Measurements from ENCODE around the gene FOXC1. TPM values are rescaled to one million over a fixed set of nuclear protein-coding genes. Genes with fewer than 3 reads are reported as not detected.

FOXC1 gene
- total RNA-seq, 1 donor from 2014 or later: 2.9 TPM

- Mint-ChIP-seq H3K27ac (ENCODE audit: unreplicated experiment) (no peak overlapping the region), H3K27me3 (ENCODE audit: low read depth, unreplicated experiment) (peaks cover 69% of the 10 kb centered on the region)
- H3K4me3 ChIP-seq (ENCODE audit: insufficient read depth, low read depth, low read length): no peak overlapping the region
These were observed 12.6 kb downstream of the FOXC1 start for GRCh38 chr6:1622220-1622850.

GRCh38 chr6:1622851-1623768, 13.4 kb downstream of the FOXC1 start:
- Histone ChIP-seq H3K9me3 (ENCODE audit: insufficient read depth, low read depth, low read length) (no peaks in the 10 kb centered on the region), H3K27me3 (ENCODE audit: insufficient read depth, low read length) (peaks cover 84% of the 10 kb centered on the region), H2AFZ (ENCODE audit: low read depth, low read length) (no peak overlapping the region), H3K27ac (ENCODE audit: low read depth, low read length) (no peak overlapping the region), H3K4me3 (ENCODE audit: insufficient read depth, low read depth, low read length) (no peak overlapping the region), H3K9ac (ENCODE audit: low read length) (no peak overlapping the region), H3K36me3 (ENCODE audit: insufficient read depth, low read length) (no peaks in the 10 kb centered on the region), H3K79me2 (ENCODE audit: insufficient read depth, low read length) (peaks cover 2% of the 10 kb centered on the region), H3K4me1 (ENCODE audit: insufficient read depth, low read length) (peaks cover 8% of the 10 kb centered on the region), H3K4me2 (ENCODE audit: low read length) (peak overlapping the region; percentile 96), H4K20me1 (ENCODE audit: insufficient read depth, low read length) (peaks cover 24% of the 10 kb centered on the region)
- no peak for TF ChIP-seq EZH2 (IDR thresholded peaks at IDR 0.05; ENCODE audit: insufficient read depth, low read length)
- H3K36me3 Mint-ChIP-seq (ENCODE audit: low read depth, unreplicated experiment): peaks cover 2% of the 10 kb centered on the region
- H3K27ac Mint-ChIP-seq (ENCODE audit: unreplicated experiment): no peak overlapping the region
- DNase-seq (ENCODE audit: low read depth) (no peak), FAIRE-seq (no peak)
- peak overlapping the region; percentile 78 for H3K4me3 Mint-ChIP-seq (ENCODE audit: unreplicated experiment)
- peaks cover 15% of the 10 kb centered on the region for H3K9me3 Mint-ChIP-seq (ENCODE audit: unreplicated experiment)
- no peaks in the 10 kb centered on the region for H3K4me1 Mint-ChIP-seq (ENCODE audit: low read depth, unreplicated experiment)
- peaks cover 69% of the 10 kb centered on the region for H3K27me3 Mint-ChIP-seq (ENCODE audit: low read depth, unreplicated experiment)

More at GRCh38 chr6:1622220-1622850, 12.6 kb downstream of the FOXC1 start:
- no peaks in the 10 kb centered on the region for H3K9me3 ChIP-seq (ENCODE audit: insufficient read depth, low read depth, low read length)
- no peak overlapping the region for H3K9ac ChIP-seq (ENCODE audit: low read length)
- no peaks in the 10 kb centered on the region for H3K36me3 ChIP-seq (ENCODE audit: insufficient read depth, low read length)
- peaks cover 2% of the 10 kb centered on the region for H3K79me2 ChIP-seq (ENCODE audit: insufficient read depth, low read length)
- H4K20me1 ChIP-seq (ENCODE audit: insufficient read depth, low read length): peaks cover 24% of the 10 kb centered on the region
- H3K4me1 ChIP-seq (ENCODE audit: insufficient read depth, low read length): peaks cover 8% of the 10 kb centered on the region
- no peak overlapping the region for H3K27ac ChIP-seq (ENCODE audit: low read depth, low read length)
- DNase-seq (ENCODE audit: low read depth): no peak
- peaks cover 19% of the 10 kb centered on the region for H3K9me3 Mint-ChIP-seq (ENCODE audit: unreplicated experiment)
- H3K36me3 Mint-ChIP-seq (ENCODE audit: low read depth, unreplicated experiment): peaks cover 2% of the 10 kb centered on the region
- TF ChIP-seq EZH2 (IDR thresholded peaks at IDR 0.05; ENCODE audit: insufficient read depth, low read length): no peak
- no peak overlapping the region for H3K4me2 ChIP-seq (ENCODE audit: low read length)
- peaks cover 80% of the 10 kb centered on the region for H3K27me3 ChIP-seq (ENCODE audit: insufficient read depth, low read length)
- FAIRE-seq: no peak
- H3K4me1 Mint-ChIP-seq (ENCODE audit: low read depth, unreplicated experiment): no peaks in the 10 kb centered on the region
- no peak overlapping the region for H2AFZ ChIP-seq (ENCODE audit: low read depth, low read length)
- H3K4me3 Mint-ChIP-seq (ENCODE audit: unreplicated experiment): no peak overlapping the region

DNA sequence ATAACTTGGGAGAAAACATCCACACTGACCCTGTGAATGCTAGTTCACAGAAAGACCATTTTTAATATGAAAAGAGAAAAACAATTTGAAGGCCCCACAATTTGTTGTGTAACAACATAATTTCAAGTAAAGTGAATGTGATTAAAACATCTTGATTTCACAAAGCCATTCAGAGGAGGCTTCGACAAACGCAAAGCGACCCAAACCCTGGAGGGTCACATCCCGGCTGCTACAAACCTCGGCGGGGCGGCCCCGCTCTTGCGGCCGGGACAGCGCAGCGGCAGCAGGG, 14.0 kb downstream of the FOXC1 start:
- Mint-ChIP-seq H3K36me3 (ENCODE audit: low read depth, unreplicated experiment) (peaks cover 2% of the 10 kb centered on the region), H3K27me3 (ENCODE audit: low read depth, unreplicated experiment) (peaks cover 69% of the 10 kb centered on the region), H3K27ac (ENCODE audit: unreplicated experiment) (no peak overlapping the region), H3K4me3 (ENCODE audit: unreplicated experiment) (peak overlapping the region; percentile 78), H3K4me1 (ENCODE audit: low read depth, unreplicated experiment) (no peaks in the 10 kb centered on the region), H3K9me3 (ENCODE audit: unreplicated experiment) (peaks cover 11% of the 10 kb centered on the region)
- peaks cover 24% of the 10 kb centered on the region for H4K20me1 ChIP-seq (ENCODE audit: insufficient read depth, low read length)
- H3K9ac ChIP-seq (ENCODE audit: low read length): no peak overlapping the region
- H3K27me3 ChIP-seq (ENCODE audit: insufficient read depth, low read length): peaks cover 86% of the 10 kb centered on the region
- no peaks in the 10 kb centered on the region for H3K36me3 ChIP-seq (ENCODE audit: insufficient read depth, low read length)
- H2AFZ ChIP-seq (ENCODE audit: low read depth, low read length): no peak overlapping the region
- H3K9me3 ChIP-seq (ENCODE audit: insufficient read depth, low read depth, low read length): no peaks in the 10 kb centered on the region
- peak; percentile 51 for TF ChIP-seq EZH2 (IDR thresholded peaks at IDR 0.05; ENCODE audit: insufficient read depth, low read length)
- TF ChIP-seq, protein P1, sequence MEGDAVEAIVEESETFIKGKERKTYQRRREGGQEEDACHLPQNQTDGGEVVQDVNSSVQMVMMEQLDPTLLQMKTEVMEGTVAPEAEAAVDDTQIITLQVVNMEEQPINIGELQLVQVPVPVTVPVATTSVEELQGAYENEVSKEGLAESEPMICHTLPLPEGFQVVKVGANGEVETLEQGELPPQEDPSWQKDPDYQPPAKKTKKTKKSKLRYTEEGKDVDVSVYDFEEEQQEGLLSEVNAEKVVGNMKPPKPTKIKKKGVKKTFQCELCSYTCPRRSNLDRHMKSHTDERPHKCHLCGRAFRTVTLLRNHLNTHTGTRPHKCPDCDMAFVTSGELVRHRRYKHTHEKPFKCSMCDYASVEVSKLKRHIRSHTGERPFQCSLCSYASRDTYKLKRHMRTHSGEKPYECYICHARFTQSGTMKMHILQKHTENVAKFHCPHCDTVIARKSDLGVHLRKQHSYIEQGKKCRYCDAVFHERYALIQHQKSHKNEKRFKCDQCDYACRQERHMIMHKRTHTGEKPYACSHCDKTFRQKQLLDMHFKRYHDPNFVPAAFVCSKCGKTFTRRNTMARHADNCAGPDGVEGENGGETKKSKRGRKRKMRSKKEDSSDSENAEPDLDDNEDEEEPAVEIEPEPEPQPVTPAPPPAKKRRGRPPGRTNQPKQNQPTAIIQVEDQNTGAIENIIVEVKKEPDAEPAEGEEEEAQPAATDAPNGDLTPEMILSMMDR (IDR thresholded peaks at IDR 0.05; ENCODE audit: insufficient read depth, low read depth, low read length): no peak
- peak overlapping the region; percentile 69 for H3K4me3 ChIP-seq (ENCODE audit: insufficient read depth, low read depth, low read length)
- FAIRE-seq (no peak), DNase-seq (ENCODE audit: low read depth) (no peak)
- H3K27ac ChIP-seq (ENCODE audit: low read depth, low read length): no peak overlapping the region
- peaks cover 8% of the 10 kb centered on the region for H3K4me1 ChIP-seq (ENCODE audit: insufficient read depth, low read length)
- H3K79me2 ChIP-seq (ENCODE audit: insufficient read depth, low read length): no peaks in the 10 kb centered on the region
- peak overlapping the region; percentile 96 for H3K4me2 ChIP-seq (ENCODE audit: low read length)
